ENCODE results near the gene TTC28. TPM values are rescaled to one million over a fixed set of nuclear protein-coding genes. Genes with fewer than 3 reads are reported as not detected.

TTC28 gene
- total RNA-seq, 1 experiment from 2014 or later = 0.12 TPM

DNA sequence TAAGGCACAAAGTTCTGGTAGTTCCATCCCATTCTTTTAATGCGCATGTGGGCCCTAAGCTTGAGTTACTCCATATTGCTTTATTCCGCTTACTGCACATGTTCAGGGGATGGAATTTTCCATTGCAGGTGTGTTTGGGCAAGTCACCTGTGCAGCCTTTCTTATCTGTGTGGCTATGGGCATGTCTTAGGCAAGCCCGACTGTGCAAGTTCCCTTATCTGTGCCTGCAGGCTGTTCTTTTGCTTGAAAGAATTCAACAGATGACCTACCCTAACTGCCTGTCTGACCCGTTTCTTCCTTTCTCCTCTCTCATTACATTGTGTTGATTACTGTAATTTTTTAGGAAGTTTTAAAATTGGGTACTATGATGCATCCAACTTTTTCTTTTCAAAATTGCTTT, 363.6 kb downstream of the TTC28 start:
- no peaks in the 10 kb centered on the region for H3K9me3 ChIP-seq (ENCODE audit: control insufficient read depth in 1 of 2, insufficient read depth in 1 of 2, low read depth in 1 of 2, low read length in 2 of 2)
- intact Hi-C loops (cut with micrococcal nuclease) = no loop called here
- peaks cover 26% of the 10 kb centered on the region for H3K27me3 ChIP-seq (ENCODE audit: insufficient read depth, low read length)
- H2AFZ ChIP-seq (ENCODE audit: low read depth, low read length, poor library complexity, severe bottlenecking) = no peak overlapping the region
- RAD21 ChIA-PET (ENCODE audit: low non-redundant PET in 1 of 2, low total read pairs in 2 of 2, uncharacterized antibody in 2 of 2, unreplicated experiment in 2 of 2) = no interaction called here
- no peaks in the 10 kb centered on the region for H3K4me1 ChIP-seq (ENCODE audit: control insufficient read depth in 1 of 2, insufficient read depth in 2 of 2, low read length in 2 of 2)
- TF ChIP-seq TCF7L2 (IDR thresholded peaks at IDR 0.05; ENCODE audit: borderline replicate concordance, extremely low read depth, insufficient read depth, insufficient read length) (no peak), SP1 (IDR thresholded peaks at IDR 0.05; ENCODE audit: low read depth) (no peak), JUND (IDR thresholded peaks at IDR 0.05) (no peak), YY1 (IDR thresholded peaks at IDR 0.05; ENCODE audit: extremely low read depth, insufficient replicate concordance, low read depth, low read length) (no peak)
- ATAC-seq = no peak
- no peak overlapping the region for H3K9ac ChIP-seq (ENCODE audit: low read length)
- no peaks in the 10 kb centered on the region for H3K79me2 ChIP-seq (ENCODE audit: insufficient read depth, low read length)
- no peaks in the 10 kb centered on the region for H3K9me2 ChIP-seq (ENCODE audit: insufficient read depth)
- no TSS peak for BruUV-seq (replicated peaks)
- CTCF ChIA-PET = no interaction called here
- POLR2A ChIA-PET = no interaction called here
- H3K27ac ChIP-seq (ENCODE audit: low read depth, low read length) = no peak overlapping the region
- no peaks in the 10 kb centered on the region for H4K20me1 ChIP-seq (ENCODE audit: insufficient read depth)
- H3K4me3 ChIP-seq (replicated peaks in 1 of 2; ENCODE audit: low read depth in 1 of 2, low read length in 2 of 2) = no peak overlapping the region
- no peak for DNase-seq (ENCODE audit: low read depth, low spot score)
- no peak overlapping the region for H3K4me2 ChIP-seq (ENCODE audit: low read length)
- H3K36me3 ChIP-seq (ENCODE audit: control insufficient read depth in 1 of 2, insufficient read depth in 2 of 2, low read length in 2 of 2) = no peaks in the 10 kb centered on the region

DNA sequence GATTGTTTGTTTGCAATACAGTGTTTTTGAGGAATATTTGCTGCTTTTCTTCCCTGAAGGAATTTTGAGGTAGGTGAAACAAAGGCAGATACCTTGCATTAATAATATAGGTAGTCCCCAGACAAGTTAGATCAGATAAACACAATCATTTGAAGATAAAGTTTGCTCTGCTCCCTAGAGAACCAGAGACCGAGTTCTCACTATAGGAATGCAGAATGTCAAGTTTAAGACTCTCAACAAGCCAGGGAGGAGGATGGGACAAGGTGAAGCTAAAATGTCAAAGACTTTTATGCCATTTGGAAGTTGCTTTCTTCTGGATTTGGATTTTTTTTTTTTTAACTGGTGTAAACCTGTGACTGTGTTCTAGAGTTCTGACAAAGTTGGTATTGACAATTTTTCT, 364.7 kb downstream of the TTC28 start:
- H3K36me3 ChIP-seq (ENCODE audit: control insufficient read depth in 1 of 2, insufficient read depth in 2 of 2, low read length in 2 of 2) = no peaks in the 10 kb centered on the region
- no peak for DNase-seq (ENCODE audit: low read depth, low spot score)
- intact Hi-C loops (cut with micrococcal nuclease) = no loop called here
- H3K79me2 ChIP-seq (ENCODE audit: insufficient read depth, low read length) = no peaks in the 10 kb centered on the region
- H3K27ac ChIP-seq (ENCODE audit: low read depth, low read length) = no peak overlapping the region
- no TSS peak for BruUV-seq (replicated peaks)
- H3K27me3 ChIP-seq (ENCODE audit: insufficient read depth, low read length) = peaks cover 20% of the 10 kb centered on the region
- POLR2A ChIA-PET = no interaction called here
- no peak overlapping the region for H2AFZ ChIP-seq (ENCODE audit: low read depth, low read length, poor library complexity, severe bottlenecking)
- H3K9ac ChIP-seq (ENCODE audit: low read length) = no peak overlapping the region
- no peak for ATAC-seq
- H3K4me2 ChIP-seq (ENCODE audit: low read length) = no peak overlapping the region
- no peaks in the 10 kb centered on the region for H4K20me1 ChIP-seq (ENCODE audit: insufficient read depth)
- no peaks in the 10 kb centered on the region for H3K4me1 ChIP-seq (ENCODE audit: control insufficient read depth in 1 of 2, insufficient read depth in 2 of 2, low read length in 2 of 2)
- RAD21 ChIA-PET (ENCODE audit: low non-redundant PET in 1 of 2, low total read pairs in 2 of 2, uncharacterized antibody in 2 of 2, unreplicated experiment in 2 of 2) = no interaction called here
- CTCF ChIA-PET = no interaction called here
- H3K4me3 ChIP-seq (replicated peaks in 1 of 2; ENCODE audit: low read depth in 1 of 2, low read length in 2 of 2) = no peak overlapping the region
- no peaks in the 10 kb centered on the region for H3K9me3 ChIP-seq (ENCODE audit: control insufficient read depth in 1 of 2, insufficient read depth in 1 of 2, low read depth in 1 of 2, low read length in 2 of 2)
- H3K9me2 ChIP-seq (ENCODE audit: insufficient read depth) = no peaks in the 10 kb centered on the region
- no peak for TF ChIP-seq CEBPB (IDR thresholded peaks at IDR 0.05; ENCODE audit: low read depth)
- no peak for TF ChIP-seq CBX3 (IDR thresholded peaks at IDR 0.05; ENCODE audit: low read depth)
- TF ChIP-seq, protein P1, sequence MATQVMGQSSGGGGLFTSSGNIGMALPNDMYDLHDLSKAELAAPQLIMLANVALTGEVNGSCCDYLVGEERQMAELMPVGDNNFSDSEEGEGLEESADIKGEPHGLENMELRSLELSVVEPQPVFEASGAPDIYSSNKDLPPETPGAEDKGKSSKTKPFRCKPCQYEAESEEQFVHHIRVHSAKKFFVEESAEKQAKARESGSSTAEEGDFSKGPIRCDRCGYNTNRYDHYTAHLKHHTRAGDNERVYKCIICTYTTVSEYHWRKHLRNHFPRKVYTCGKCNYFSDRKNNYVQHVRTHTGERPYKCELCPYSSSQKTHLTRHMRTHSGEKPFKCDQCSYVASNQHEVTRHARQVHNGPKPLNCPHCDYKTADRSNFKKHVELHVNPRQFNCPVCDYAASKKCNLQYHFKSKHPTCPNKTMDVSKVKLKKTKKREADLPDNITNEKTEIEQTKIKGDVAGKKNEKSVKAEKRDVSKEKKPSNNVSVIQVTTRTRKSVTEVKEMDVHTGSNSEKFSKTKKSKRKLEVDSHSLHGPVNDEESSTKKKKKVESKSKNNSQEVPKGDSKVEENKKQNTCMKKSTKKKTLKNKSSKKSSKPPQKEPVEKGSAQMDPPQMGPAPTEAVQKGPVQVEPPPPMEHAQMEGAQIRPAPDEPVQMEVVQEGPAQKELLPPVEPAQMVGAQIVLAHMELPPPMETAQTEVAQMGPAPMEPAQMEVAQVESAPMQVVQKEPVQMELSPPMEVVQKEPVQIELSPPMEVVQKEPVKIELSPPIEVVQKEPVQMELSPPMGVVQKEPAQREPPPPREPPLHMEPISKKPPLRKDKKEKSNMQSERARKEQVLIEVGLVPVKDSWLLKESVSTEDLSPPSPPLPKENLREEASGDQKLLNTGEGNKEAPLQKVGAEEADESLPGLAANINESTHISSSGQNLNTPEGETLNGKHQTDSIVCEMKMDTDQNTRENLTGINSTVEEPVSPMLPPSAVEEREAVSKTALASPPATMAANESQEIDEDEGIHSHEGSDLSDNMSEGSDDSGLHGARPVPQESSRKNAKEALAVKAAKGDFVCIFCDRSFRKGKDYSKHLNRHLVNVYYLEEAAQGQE (IDR thresholded peaks at IDR 0.05; ENCODE audit: low read depth) = no peak
- TF ChIP-seq EZH2phosphoT487 (IDR thresholded peaks at IDR 0.05; ENCODE audit: borderline replicate concordance) = no peak
- TF ChIP-seq SRF (IDR thresholded peaks at IDR 0.05; ENCODE audit: low read depth) = no peak
- no peak for TF ChIP-seq TCF7L2 (IDR thresholded peaks at IDR 0.05; ENCODE audit: borderline replicate concordance, extremely low read depth, insufficient read depth, insufficient read length)
- TF ChIP-seq FOSL1 (IDR thresholded peaks at IDR 0.05; ENCODE audit: low read depth) = no peak
- TF ChIP-seq ZNF274 (IDR thresholded peaks at IDR 0.05; ENCODE audit: low read depth, low read length) = no peak
- TF ChIP-seq, protein P2, sequence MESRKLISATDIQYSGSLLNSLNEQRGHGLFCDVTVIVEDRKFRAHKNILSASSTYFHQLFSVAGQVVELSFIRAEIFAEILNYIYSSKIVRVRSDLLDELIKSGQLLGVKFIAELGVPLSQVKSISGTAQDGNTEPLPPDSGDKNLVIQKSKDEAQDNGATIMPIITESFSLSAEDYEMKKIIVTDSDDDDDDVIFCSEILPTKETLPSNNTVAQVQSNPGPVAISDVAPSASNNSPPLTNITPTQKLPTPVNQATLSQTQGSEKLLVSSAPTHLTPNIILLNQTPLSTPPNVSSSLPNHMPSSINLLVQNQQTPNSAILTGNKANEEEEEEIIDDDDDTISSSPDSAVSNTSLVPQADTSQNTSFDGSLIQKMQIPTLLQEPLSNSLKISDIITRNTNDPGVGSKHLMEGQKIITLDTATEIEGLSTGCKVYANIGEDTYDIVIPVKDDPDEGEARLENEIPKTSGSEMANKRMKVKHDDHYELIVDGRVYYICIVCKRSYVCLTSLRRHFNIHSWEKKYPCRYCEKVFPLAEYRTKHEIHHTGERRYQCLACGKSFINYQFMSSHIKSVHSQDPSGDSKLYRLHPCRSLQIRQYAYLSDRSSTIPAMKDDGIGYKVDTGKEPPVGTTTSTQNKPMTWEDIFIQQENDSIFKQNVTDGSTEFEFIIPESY (IDR thresholded peaks at IDR 0.05; ENCODE audit: extremely low read depth, insufficient replicate concordance, low read length) = no peak
- no peak for TF ChIP-seq RAD21 (IDR thresholded peaks at IDR 0.05; ENCODE audit: low read depth)
- TF ChIP-seq JUND (IDR thresholded peaks at IDR 0.05) = no peak
- TF ChIP-seq, protein P3, sequence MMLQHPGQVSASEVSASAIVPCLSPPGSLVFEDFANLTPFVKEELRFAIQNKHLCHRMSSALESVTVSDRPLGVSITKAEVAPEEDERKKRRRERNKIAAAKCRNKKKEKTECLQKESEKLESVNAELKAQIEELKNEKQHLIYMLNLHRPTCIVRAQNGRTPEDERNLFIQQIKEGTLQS (IDR thresholded peaks at IDR 0.05) = no peak
- TF ChIP-seq MAX (IDR thresholded peaks at IDR 0.05) = no peak
- no peak for TF ChIP-seq ELF1 (IDR thresholded peaks at IDR 0.05; ENCODE audit: borderline replicate concordance, low read depth)
- TF ChIP-seq EZH2 (IDR thresholded peaks at IDR 0.05) = no peak
